IMR-90 (cell line): ENCODE measurements around the gene NTMT1. TPM values are rescaled to one million over a fixed set of nuclear protein-coding genes. Genes with fewer than 3 reads are reported as not detected.

Experiments used
- ATAC-seq: fragments of 200-7000 bp; cut with Tn5 transposase; 2 replicates; pipeline ENCODE4 v1.9.1; 2020; ENCODE audit warnings: low read depth, mild to moderate bottlenecking, moderate library complexity
- BruUV-seq: library from RNA; stranded (reverse); fragments of 400-500 nt; replicated peaks from 2 replicates; lab custom pipeline; 2021; lab: Mats Ljungman, UMichigan
- CTCF ChIA-PET: fragments of 300-600 bp; formaldehyde crosslinking; extraction: SDS; loops from one replicate; lab custom pipeline; 2021; ENCODE audit warnings: antibody characterized with exemption; lab: Yijun Ruan, JAX
- POLR2A ChIA-PET: fragments of 300-600 bp; sonication (Branson Sonifier 250); formaldehyde crosslinking; loops from one replicate; lab custom pipeline; 2022; ENCODE audit warnings: antibody characterized with exemption; ENCODE audit not compliant: unreplicated experiment; lab: Charles Lee
- DNase-seq: peaks from one replicate; pipeline ENCODE4 v3.0.0; 2013
- H2AFZ ChIP-seq: replicated peaks from 2 replicates; pipeline ENCODE3; 2013; ENCODE audit warnings: low read length, mild to moderate bottlenecking; ENCODE audit not compliant: poor library complexity
- H2AK5ac ChIP-seq: 2 replicates; pipeline ENCODE4 v1.6.1; 2013; ENCODE audit warnings: low read depth, low read length, inconsistent platforms
- H2AK9ac ChIP-seq: replicated peaks from 2 replicates; pipeline ENCODE3; 2013; ENCODE audit warnings: mild to moderate bottlenecking, low read depth, low read length, moderate library complexity; ENCODE audit not compliant: poor library complexity
- H2BK120ac ChIP-seq: 2 replicates; pipeline ENCODE4 v1.6.1; 2013; ENCODE audit warnings: low read depth, low read length, inconsistent platforms
- H2BK15ac ChIP-seq: 3 replicates; pipeline ENCODE4 v1.6.1; 2013; ENCODE audit warnings: low read depth, low read length, inconsistent platforms
- H2BK20ac ChIP-seq: 2 replicates; pipeline ENCODE4 v1.6.1; 2013; ENCODE audit warnings: low read depth, mild to moderate bottlenecking, inconsistent platforms, low read length, moderate library complexity
- H2BK5ac ChIP-seq: 2 replicates; pipeline ENCODE4 v1.6.1; 2013; ENCODE audit warnings: mild to moderate bottlenecking, low read depth, low read length, inconsistent platforms; ENCODE audit not compliant: poor library complexity, severe bottlenecking
- H3K14ac ChIP-seq: replicated peaks from 2 replicates; pipeline ENCODE4 v1.6.1; 2013; ENCODE audit warnings: low read depth, low read length, inconsistent platforms
- H3K18ac ChIP-seq: 2 replicates; pipeline ENCODE4 v1.6.1; 2013; ENCODE audit warnings: low read depth, low read length, control low read depth
- H3K23ac ChIP-seq: 2 replicates; pipeline ENCODE4 v1.6.1; 2013; ENCODE audit warnings: low read depth, low read length, inconsistent platforms
- H3K27ac ChIP-seq: 2 replicates; pipeline ENCODE4 v1.5.1; 2013; ENCODE audit warnings: mild to moderate bottlenecking, control low read depth, low read length; ENCODE audit not compliant: insufficient read depth
- H3K27me3 ChIP-seq: 2 replicates; pipeline ENCODE4 v1.6.1; 2013; ENCODE audit warnings: low read length; ENCODE audit not compliant: control insufficient read depth, insufficient read depth
- H3K36me3 ChIP-seq: 2 replicates; pipeline ENCODE4 v1.6.1; 2013; ENCODE audit warnings: low read length, mixed read lengths; ENCODE audit not compliant: control insufficient read depth, insufficient read depth
- H3K4ac ChIP-seq: 2 replicates; pipeline ENCODE4 v1.6.1; 2013; ENCODE audit warnings: low read depth, low read length, inconsistent platforms
- H3K4me1 ChIP-seq: 2 replicates; pipeline ENCODE4 v1.6.1; 2013; ENCODE audit warnings: low read length, mixed read lengths; ENCODE audit not compliant: control insufficient read depth, insufficient read depth
- H3K4me2 ChIP-seq: 2 replicates; pipeline ENCODE4 v1.6.1; 2013; ENCODE audit warnings: low read depth, mild to moderate bottlenecking, control low read depth, low read length, moderate library complexity
- H3K4me3 ChIP-seq: 2 replicates; pipeline ENCODE4 v1.5.1; 2013; ENCODE audit warnings: low read depth, mild to moderate bottlenecking, control low read depth, low read length, moderate library complexity; ENCODE audit not compliant: insufficient read depth
- H3K56ac ChIP-seq: 2 replicates; pipeline ENCODE4 v1.6.1; 2013; ENCODE audit warnings: low read length, inconsistent platforms; ENCODE audit not compliant: insufficient read depth; ENCODE audit errors: extremely low read depth
- H3K79me1 ChIP-seq, 2 experiments: 2 replicates each; pipeline ENCODE4 v1.6.1; 2013; ENCODE audit warnings: low read length in 2 of 2, inconsistent platforms in 1 of 2, low read depth in 1 of 2
- H3K9ac ChIP-seq: 2 replicates; pipeline ENCODE4 v1.6.1; 2013; ENCODE audit warnings: low read depth, low read length, control low read depth
- H3K9me1 ChIP-seq: 2 replicates; pipeline ENCODE4 v1.6.1; 2013; ENCODE audit warnings: low read length, inconsistent platforms; ENCODE audit not compliant: insufficient read depth
- H3K9me3 ChIP-seq: 2 replicates; pipeline ENCODE4 v1.6.1; 2013; ENCODE audit warnings: low read length; ENCODE audit not compliant: control insufficient read depth, insufficient read depth
- H4K20me1 ChIP-seq: 2 replicates; pipeline ENCODE4 v1.6.1; 2013; ENCODE audit warnings: low read length, inconsistent platforms; ENCODE audit not compliant: insufficient read depth
- H4K5ac ChIP-seq: 2 replicates; pipeline ENCODE4 v1.6.1; 2013; ENCODE audit warnings: mild to moderate bottlenecking, low read depth, low read length, control low read depth
- H4K8ac ChIP-seq, 2 experiments: 2 replicates each; pipeline ENCODE4 v1.6.1; 2013; ENCODE audit warnings: low read depth in 2 of 2, low read length in 2 of 2, control low read depth in 1 of 2, inconsistent platforms in 1 of 2
- H4K91ac ChIP-seq: 2 replicates; pipeline ENCODE4 v1.6.1; 2013; ENCODE audit warnings: low read depth, low read length, inconsistent platforms; ENCODE audit not compliant: insufficient read depth
- POLR2A ChIP-seq: IDR thresholded peaks from 2 replicates; pipeline ENCODE4 v1.6.1; 2012; ENCODE audit warnings: mild to moderate bottlenecking, low read depth, low read length
- RCOR1 ChIP-seq: IDR thresholded peaks from 2 replicates; pipeline ENCODE4 v1.6.1; 2012; ENCODE audit warnings: mild to moderate bottlenecking, low read length, improper control_type of control experiment; ENCODE audit not compliant: insufficient replicate concordance
- WGBS, 2 experiments: methylation state at CpG; one replicate each; pipeline versions ENCODE4 v1.1.5 to v1.1.7; 2013; ENCODE audit warnings: missing lambda C conversion rate in 2 of 2; ENCODE audit not compliant: insufficient read length in 1 of 2; ENCODE audit errors: extremely low coverage in 2 of 2; 5-methylcytosine and 5-hydroxymethylcytosine counted together
- dilution Hi-C: fragments of 300-500 bp; cut with HindIII; formaldehyde crosslinking; loops from one replicate; pipeline ENCODE4 v1.14.3; 2018; ENCODE audit warnings: low sequenced_read_pairs; ENCODE audit not compliant: unreplicated experiment
- in situ Hi-C: fragments of 300-500 bp; cut with MboI; formaldehyde crosslinking; loops from 3 replicates; pipeline ENCODE4 v1.14.3; 2019; ENCODE audit warnings: low sequenced_read_pairs, inconsistent platforms, mixed read lengths
- intact Hi-C: fragments of 100-400 bp; cut with micrococcal nuclease; formaldehyde crosslinking; loops from 2 replicates; pipeline ENCODE4 v1.10.0; 2022
- polyA plus RNA-seq, 3 experiments: library from polyadenylated mRNA; depleted of rRNA; stranded (reverse); fragments of >200 nt; gene quantifications; 2 replicates each; pipeline ENCODE4 v1.2.3, GENCODE V29; 2012; ENCODE audit warnings: low replicate concordance in 1 of 3
- total RNA-seq: library from RNA; depleted of rRNA; stranded (reverse); fragments of >200 nt; gene quantifications from 2 replicates; pipeline ENCODE4 v1.2.3, GENCODE V29; 2012

Gene NTMT1
- total and polyA plus RNA-seq, 2 of the 4 experiments (the other 2 are of a cell fraction) = 68.1 to 88.1 TPM

DNA sequence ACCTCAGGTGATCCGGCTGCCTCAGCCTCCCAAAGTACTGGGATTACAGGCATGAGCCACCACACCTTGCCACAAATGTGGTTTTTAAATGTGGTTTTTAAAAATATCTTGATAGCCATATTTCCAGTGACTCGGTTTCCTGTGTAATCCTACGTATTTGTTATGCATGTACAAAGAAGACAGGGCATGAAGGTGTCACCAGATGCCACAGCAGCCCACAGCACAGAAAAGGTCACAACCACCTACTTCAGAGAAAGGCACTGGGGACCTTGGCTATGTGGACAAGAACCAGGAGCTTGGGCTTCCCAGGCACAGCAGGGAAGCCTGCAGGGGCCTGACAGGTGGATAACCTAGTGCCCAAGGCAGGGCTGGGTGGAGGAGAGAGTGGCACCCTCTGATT lies 43.1 kb upstream of the NTMT1 start:
- no peak overlapping the region for H2BK120ac ChIP-seq
- no peak for ATAC-seq

More for the DNA sequence above, 43.1 kb upstream of the NTMT1 start:
- Histone ChIP-seq H3K4me2 (no peak overlapping the region), H3K14ac (no peak overlapping the region), H3K18ac (no peak overlapping the region), H3K36me3 (0 out of 2 replicates have a peak, but pooled peaks cover 1% of the 10 kb centered on the region), H3K27me3 (no peaks in the 10 kb centered on the region), H3K9me3 (no peaks in the 10 kb centered on the region), H2AK5ac (no peak overlapping the region), H4K20me1 (no peaks in the 10 kb centered on the region), H3K79me1 (no peaks in the 10 kb centered on the region; a peak in 1 of 4 replicates), H2AFZ (peak overlapping the region; percentile 29), H3K4me3 (no peak overlapping the region), H4K5ac (no peak overlapping the region), H3K56ac (no peak overlapping the region), H3K27ac (no peak overlapping the region), H2BK20ac (no peak overlapping the region), H3K9ac (no peak overlapping the region), H2BK5ac (no peak overlapping the region), H4K8ac (no peak overlapping the region), H3K9me1 (peaks cover 12% of the 10 kb centered on the region; the same call in 1 of the 2 replicates), H3K23ac (no peak overlapping the region), H2AK9ac (no peak overlapping the region), H4K91ac (no peak overlapping the region), H3K4me1 (peaks cover 13% of the 10 kb centered on the region), H2BK15ac (no peak overlapping the region), H3K4ac (no peak overlapping the region)
- intact Hi-C loops (no loop called here), in situ Hi-C loops (no loop called here), dilution Hi-C loops (no loop called here)
- BruUV-seq = no TSS peak
- ChIA-PET POLR2A (interaction anchor here (0.7 kb wide), 1 partner anchor 247 kb away, joined by 4 read pairs; no protein-coding TSS in a partner anchor), CTCF (no interaction called here)
- WGBS, 2 experiments = no CpG with 5 or more reads among the region's 3 CpGs
- TF ChIP-seq RCOR1 = no peak
- TF ChIP-seq POLR2A = no peak
- DNase-seq = no peak
